HepG2 (cell line): Measurements from ENCODE around the gene TNS1. TPM values are rescaled to one million over a fixed set of nuclear protein-coding genes. Genes with fewer than 3 reads are reported as not detected.

Source experiments
- HMGXB4 ChIP-seq, 2 experiments: sonication (generic) in 1 of 2; formaldehyde crosslinking in 1 of 2; IDR thresholded peaks; 2 replicates each; pipeline versions ENCODE4 v1.4.0 to v1.6.1; 2018 to 2020; ENCODE audit warnings: missing genetic modification reagents in 2 of 2, borderline replicate concordance in 1 of 2, low read depth in 1 of 2, mild to moderate bottlenecking in 1 of 2, missing biosample characterization in 1 of 2
- KAT8 ChIP-seq: IDR thresholded peaks from 2 replicates; pipeline ENCODE4 v1.6.1; 2016; ENCODE audit warnings: missing genetic modification reagents, missing compliant biosample characterization
- NR2F6 ChIP-seq, 2 experiments: IDR thresholded peaks; 2 replicates each; pipeline ENCODE4 v1.6.1; 2016; ENCODE audit warnings: antibody characterized with exemption in 1 of 2, mild to moderate bottlenecking in 1 of 2
- SAP130 ChIP-seq: IDR thresholded peaks from 2 replicates; pipeline ENCODE4 v1.6.1; 2016; ENCODE audit warnings: low read depth
- SOX6 ChIP-seq, 2 experiments: fragments of 450-650 bp in 1 of 2; sonication (generic) in 1 of 2; formaldehyde crosslinking in 1 of 2; IDR thresholded peaks; 2 replicates each; pipeline versions ENCODE4 v1.4.0 to v1.6.1; 2017 to 2020; ENCODE audit warnings: antibody characterized with exemption in 1 of 2, mild to moderate bottlenecking in 1 of 2, missing genetic modification reagents in 1 of 2
- ZBED4 ChIP-seq: sonication (generic); formaldehyde crosslinking; IDR thresholded peaks from 2 replicates; pipeline ENCODE4 v1.4.0; 2020; ENCODE audit warnings: missing genetic modification reagents, borderline replicate concordance
- ZNF501 ChIP-seq: sonication (generic); formaldehyde crosslinking; IDR thresholded peaks from 2 replicates; pipeline ENCODE4 v1.5.1; 2020; ENCODE audit warnings: mild to moderate bottlenecking, moderate library complexity, missing genetic modification reagents
- ZNF644 ChIP-seq: IDR thresholded peaks from 2 replicates; pipeline ENCODE4 v1.6.1; 2016; ENCODE audit warnings: low read depth
- polyA plus RNA-seq, 8 experiments: library from polyadenylated mRNA; depleted of rRNA in 3 of 8; stranded (reverse) in 7 of 8; unstranded in 1 of 8; fragments of >200 nt; fragmentation: Illumina TruSeq in 4 of 8; extraction: Trizol in 4 of 8; gene quantifications; 2 replicates each; pipeline versions ENCODE4 v1.2.1 to v1.2.3, GENCODE V29; 2011 to 2016; ENCODE audit warnings: low read depth in 4 of 8, missing spikeins in 1 of 8, mixed read lengths in 1 of 8; ENCODE audit not compliant: insufficient read depth in 1 of 8
- total RNA-seq, 5 experiments: library from RNA; depleted of rRNA; stranded (reverse); fragments of >200 nt; fragmentation: Illumina TruSeq; extraction: Trizol; gene quantifications; 2 replicates each; pipeline ENCODE4 v1.2.3, GENCODE V29; 2016; ENCODE audit warnings: low read depth in 1 of 5

Gene TNS1
- total and polyA plus RNA-seq, 2 of the 13 experiments (the other 11 are each of a cell fraction or from before 2014, with no cell fraction given) = 1.9 to 118 TPM

GRCh38 chr2:217790195-217790594 is 212.6 kb downstream of the TNS1 start (continued):
- peak; percentile 30; the same call in 1 of the 2 replicates for TF ChIP-seq ZBED4 (CRISPR knock-in tag)
- peak; percentile 91 for TF ChIP-seq SAP130 (CRISPR knock-in tag)
- TF ChIP-seq KAT8 (CRISPR knock-in tag) = peak; percentile 75; the same call in 1 of the 2 replicates
- peak; percentile 7; the same call in 1 of the 2 replicates for TF ChIP-seq ZNF501 (CRISPR knock-in tag)
- TF ChIP-seq SOX6 (IDR thresholded peaks at IDR 0.05) = no peak
- TF ChIP-seq SOX6 (CRISPR knock-in tag; IDR thresholded peaks at IDR 0.05) = peak; percentile 59
- TF ChIP-seq ZNF644 (CRISPR knock-in tag) = peak; percentile 45; the same call in 1 of the 2 replicates
- TF ChIP-seq HMGXB4 (CRISPR knock-in tag; IDR thresholded peaks at IDR 0.05; ENCODE audit: borderline replicate concordance in 1 of 2, low read depth in 1 of 2) = peak in 1 of 2 experiments; percentile 52; a peak in 1 of 4 replicates
- peak; percentile 89 for TF ChIP-seq NR2F6 (IDR thresholded peaks at IDR 0.05)
- peak; percentile 96 for TF ChIP-seq NR2F6 (CRISPR knock-in tag; IDR thresholded peaks at IDR 0.05)
- TF ChIP-seq, all 625 proteins: peak for 136
